Prostate gland (tissue), 2 donors: ENCODE measurements around the gene NPLOC4. TPM values are rescaled to one million over a fixed set of nuclear protein-coding genes. Genes with fewer than 3 reads are reported as not detected.

Source experiments
- DNase-seq: peaks from one replicate; pipeline ENCODE4 v3.0.0-alpha.2; 2019; ENCODE audit warnings: low spot score
- H3K27ac ChIP-seq, 2 donors: fragments of 200-600 bp; sonication (generic); 2 replicates each; pipeline ENCODE4 v1.5.1; 2017 to 2019
- H3K27me3 ChIP-seq: fragments of 200-600 bp; sonication (generic); replicated peaks from 2 replicates; pipeline ENCODE4 v1.5.1; 2019; ENCODE audit not compliant: insufficient read depth
- H3K36me3 ChIP-seq, 2 donors: fragments of 200-600 bp; sonication (generic); 1 replicate in 1 of 2; 2 replicates in 1 of 2; pipeline versions ENCODE4 v1.5.1 to v1.8.1; 2017 to 2019
- H3K4me1 ChIP-seq: fragments of 200-600 bp; sonication (generic); replicated peaks from 2 replicates; pipeline ENCODE4 v1.5.1; 2019
- H3K4me3 ChIP-seq, 2 donors: fragments of 200-600 bp; sonication (generic); 2 replicates each; pipeline ENCODE4 v1.5.1; 2017 to 2019
- H3K9me3 ChIP-seq: fragments of 200-600 bp; sonication (generic); 2 replicates; pipeline ENCODE4 v1.5.1; 2017
- POLR2A ChIP-seq: fragments of 450-650 bp; IDR thresholded peaks from one replicate; pipeline ENCODE4 v1.6.1; 2016; ENCODE audit warnings: antibody characterized with exemption, mild to moderate bottlenecking
- POLR2AphosphoS5 ChIP-seq: sonication (generic); formaldehyde crosslinking; IDR thresholded peaks from one replicate; pipeline ENCODE4 v1.6.1; 2017; ENCODE audit warnings: antibody characterized with exemption
- WGBS: methylation state at CpG from one replicate; pipeline ENCODE4 v1.1.5; 2018; 5-methylcytosine and 5-hydroxymethylcytosine counted together
- intact Hi-C: fragments of 100-400 bp; cut with DNase I; formaldehyde crosslinking; loops from one replicate; pipeline ENCODE4 v1.14.2; 2022
- total RNA-seq, 2 donors: library from RNA; depleted of rRNA; stranded (reverse); fragments of >200 nt; gene quantifications; one replicate each; pipeline ENCODE4 v1.1.0, GENCODE V29; 2016
- TF ChIP-seq, protein P1 (sequence below), 4 experiments: fragments of 200-600 bp in 2 of 4; fragments of 450-650 bp in 2 of 4; sonication (generic) in 2 of 4; IDR thresholded peaks; 1 replicate in 3 of 4; 2 replicates in 1 of 4; pipeline ENCODE4 v1.5.1; 2016 to 2019; ENCODE audit warnings: antibody characterized with exemption in 4 of 4, mild to moderate bottlenecking in 2 of 4, moderate library complexity in 2 of 4

NPLOC4 gene
- total RNA-seq, 2 donors from 2014 or later = 40.1 to 84.8 TPM

DNA sequence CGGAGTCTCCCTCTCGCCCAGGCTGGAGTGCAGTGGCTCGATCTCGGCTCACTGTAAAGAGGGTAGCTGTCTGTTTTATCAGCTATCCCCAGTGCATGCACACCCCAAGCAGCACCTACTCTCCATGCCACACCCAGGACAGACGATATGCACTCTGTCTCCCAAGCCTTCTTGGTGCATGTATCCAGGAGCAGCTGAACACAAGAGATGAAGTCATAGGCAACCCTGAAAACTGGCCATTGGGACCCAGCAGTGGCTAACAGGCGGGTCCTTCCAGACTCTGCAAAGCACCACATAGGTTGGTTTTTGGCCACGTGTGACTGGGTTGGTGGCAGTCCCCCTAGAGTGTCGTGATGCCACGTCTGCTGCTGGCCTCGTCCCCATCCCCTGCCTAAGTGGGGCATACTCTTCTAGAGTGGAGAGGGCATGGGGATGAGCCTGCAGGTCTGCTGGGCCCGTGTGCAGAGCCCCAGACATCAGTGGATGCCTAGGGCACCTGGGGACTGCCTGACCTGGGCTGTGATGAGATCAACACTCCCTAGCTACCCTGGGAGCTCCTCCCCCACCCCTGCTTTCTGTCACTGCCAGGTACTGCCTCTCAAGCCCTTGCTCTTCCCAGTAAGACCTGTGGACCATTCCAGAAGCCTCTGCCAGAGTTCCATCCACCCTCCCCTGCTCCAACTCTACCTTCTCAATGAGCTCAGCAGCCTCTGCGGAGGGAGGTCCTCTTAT, 10.1 kb upstream of the NPLOC4 start:
- TF ChIP-seq, protein P1, sequence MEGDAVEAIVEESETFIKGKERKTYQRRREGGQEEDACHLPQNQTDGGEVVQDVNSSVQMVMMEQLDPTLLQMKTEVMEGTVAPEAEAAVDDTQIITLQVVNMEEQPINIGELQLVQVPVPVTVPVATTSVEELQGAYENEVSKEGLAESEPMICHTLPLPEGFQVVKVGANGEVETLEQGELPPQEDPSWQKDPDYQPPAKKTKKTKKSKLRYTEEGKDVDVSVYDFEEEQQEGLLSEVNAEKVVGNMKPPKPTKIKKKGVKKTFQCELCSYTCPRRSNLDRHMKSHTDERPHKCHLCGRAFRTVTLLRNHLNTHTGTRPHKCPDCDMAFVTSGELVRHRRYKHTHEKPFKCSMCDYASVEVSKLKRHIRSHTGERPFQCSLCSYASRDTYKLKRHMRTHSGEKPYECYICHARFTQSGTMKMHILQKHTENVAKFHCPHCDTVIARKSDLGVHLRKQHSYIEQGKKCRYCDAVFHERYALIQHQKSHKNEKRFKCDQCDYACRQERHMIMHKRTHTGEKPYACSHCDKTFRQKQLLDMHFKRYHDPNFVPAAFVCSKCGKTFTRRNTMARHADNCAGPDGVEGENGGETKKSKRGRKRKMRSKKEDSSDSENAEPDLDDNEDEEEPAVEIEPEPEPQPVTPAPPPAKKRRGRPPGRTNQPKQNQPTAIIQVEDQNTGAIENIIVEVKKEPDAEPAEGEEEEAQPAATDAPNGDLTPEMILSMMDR (IDR thresholded peaks at IDR 0.05) = no peak
- TF ChIP-seq POLR2A (no peak), POLR2AphosphoS5 (no peak)
- no peak overlapping the region for H3K27ac ChIP-seq
- peaks cover 15% of the 10 kb centered on the region for H3K27me3 ChIP-seq
- no peaks in the 10 kb centered on the region for H3K9me3 ChIP-seq
- H3K4me1 ChIP-seq = no peaks in the 10 kb centered on the region
- intact Hi-C loops = no loop called here
- H3K4me3 ChIP-seq = no peak overlapping the region
- DNase-seq = no peak
- no peaks in the 10 kb centered on the region for H3K36me3 ChIP-seq
- 71% methylated on average over 12 of the region's 12 CpGs for WGBS

DNA sequence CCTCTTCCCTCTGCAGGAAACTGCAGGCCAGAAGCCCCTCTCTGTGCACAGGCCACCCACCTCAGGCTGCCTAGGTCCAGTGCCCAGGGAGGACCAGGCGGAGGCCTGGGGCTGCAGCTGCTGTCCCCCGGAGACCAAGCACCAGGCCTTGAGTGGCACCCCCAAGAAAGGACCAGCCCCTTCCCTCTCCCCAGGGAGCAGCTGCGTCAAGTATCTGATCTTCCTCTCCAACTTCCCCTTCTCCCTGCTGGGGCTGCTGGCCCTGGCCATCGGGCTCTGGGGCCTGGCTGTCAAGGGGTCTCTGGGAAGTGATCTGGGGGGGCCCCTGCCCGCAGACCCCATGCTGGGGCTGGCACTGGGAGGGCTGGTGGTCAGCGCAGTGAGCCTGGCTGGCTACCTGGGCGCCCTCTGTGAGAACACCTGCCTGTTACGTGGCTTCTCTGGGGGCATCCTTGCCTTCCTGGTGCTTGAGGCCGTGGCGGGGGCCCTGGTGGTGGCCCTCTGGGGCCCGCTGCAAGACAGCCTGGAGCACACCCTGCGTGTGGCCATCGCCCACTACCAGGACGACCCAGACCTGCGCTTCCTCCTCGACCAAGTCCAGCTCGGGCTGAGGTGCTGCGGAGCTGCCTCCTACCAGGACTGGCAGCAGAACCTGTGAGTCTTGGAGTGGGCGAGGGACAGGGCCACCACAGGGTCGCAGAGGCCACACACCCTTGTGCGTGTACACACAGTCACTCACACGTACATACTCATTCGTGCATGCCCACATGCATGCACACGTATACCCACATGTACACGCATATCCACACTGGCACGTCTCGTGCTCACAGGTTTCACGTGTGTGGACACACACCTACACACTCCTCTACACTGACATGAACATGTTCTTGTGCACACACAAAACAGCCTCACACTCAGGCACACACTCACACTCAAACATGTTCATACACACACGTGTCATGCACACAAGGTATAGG, 8.4 kb upstream of the NPLOC4 start:
- no peak for DNase-seq
- peaks cover 15% of the 10 kb centered on the region for H3K27me3 ChIP-seq
- no peaks in the 10 kb centered on the region for H3K4me1 ChIP-seq
- no peaks in the 10 kb centered on the region for H3K36me3 ChIP-seq
- H3K27ac ChIP-seq = no peak overlapping the region
- intact Hi-C loops = no loop called here
- no peak overlapping the region for H3K4me3 ChIP-seq
- WGBS = 91% methylated on average over 29 of the region's 29 CpGs
- H3K9me3 ChIP-seq = no peaks in the 10 kb centered on the region
- no peak for TF ChIP-seq POLR2A
- no peak for TF ChIP-seq POLR2AphosphoS5
- TF ChIP-seq, protein P1 (IDR thresholded peaks at IDR 0.05) = no peak

DNA sequence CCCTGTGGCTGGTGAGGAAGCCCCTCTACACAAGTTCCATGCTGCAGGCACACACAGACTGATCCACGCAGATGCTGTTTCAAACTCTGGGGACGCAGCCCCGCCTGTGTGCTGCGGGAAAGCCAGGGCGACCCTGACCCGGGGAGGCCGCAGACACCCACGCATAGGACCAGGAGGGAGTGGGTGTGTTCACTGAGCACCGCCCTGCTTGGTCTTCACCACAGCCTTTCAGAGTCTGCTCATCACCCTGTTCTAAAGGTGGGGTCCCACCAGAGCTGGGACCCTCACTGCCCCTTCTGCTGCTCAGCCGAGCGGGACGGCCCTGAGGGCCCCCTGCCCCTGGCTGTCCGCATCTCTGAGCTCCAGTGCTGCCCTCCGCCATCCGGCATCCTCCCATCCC, 7.6 kb upstream of the NPLOC4 start:
- Histone ChIP-seq H3K9me3 (no peaks in the 10 kb centered on the region), H3K36me3 (no peaks in the 10 kb centered on the region), H3K4me1 (no peaks in the 10 kb centered on the region), H3K4me3 (no peak overlapping the region), H3K27ac (no peak overlapping the region), H3K27me3 (peaks cover 15% of the 10 kb centered on the region)
- intact Hi-C loops = no loop called here
- DNase-seq = no peak
- TF ChIP-seq, protein P1 (IDR thresholded peaks at IDR 0.05) = no peak
- TF ChIP-seq POLR2A (no peak), POLR2AphosphoS5 (no peak)
- 93% methylated on average over 15 of the region's 15 CpGs for WGBS

DNA sequence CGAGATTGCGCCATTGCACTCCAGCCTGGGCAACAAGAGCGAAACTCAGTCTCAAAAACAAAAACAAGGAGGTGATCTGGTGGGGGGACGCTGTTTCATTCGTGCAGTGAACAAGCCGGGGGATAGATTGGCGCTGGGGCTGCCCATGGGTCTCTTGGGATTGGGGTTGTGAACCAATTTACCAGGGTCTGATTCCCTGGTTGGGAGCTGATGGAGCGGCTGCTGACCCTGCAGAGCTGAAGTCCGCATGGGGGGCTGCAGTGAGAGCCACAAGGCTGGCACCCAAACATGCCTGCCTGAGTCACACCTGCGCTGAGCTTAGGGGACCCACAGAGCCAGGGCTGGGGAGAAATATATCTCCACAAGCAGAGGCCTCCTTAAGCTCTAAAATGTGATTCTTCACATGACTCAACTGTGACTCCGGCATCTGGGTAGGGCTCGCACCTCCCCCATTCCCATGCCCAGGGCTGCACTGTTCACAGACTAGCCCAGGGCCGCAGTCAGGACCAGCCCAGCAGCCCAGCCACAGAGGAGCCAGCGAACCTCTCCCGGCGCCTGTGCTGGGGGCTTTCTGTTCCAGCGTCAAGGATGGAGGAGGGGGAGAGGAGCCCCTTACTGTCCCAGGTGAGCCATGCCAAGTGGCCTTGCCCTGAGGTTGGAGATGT, 5.0 kb upstream of the NPLOC4 start:
- intact Hi-C loops = no loop called here
- TF ChIP-seq, protein P1 (IDR thresholded peaks at IDR 0.05) = no peak
- TF ChIP-seq POLR2A (no peak), POLR2AphosphoS5 (no peak)
- Histone ChIP-seq H3K9me3 (no peaks in the 10 kb centered on the region), H3K4me1 (no peaks in the 10 kb centered on the region), H3K27me3 (no peaks in the 10 kb centered on the region), H3K27ac (no peak overlapping the region), H3K36me3 (no peaks in the 10 kb centered on the region), H3K4me3 (no peak overlapping the region)
- no peak for DNase-seq
- WGBS = 89% methylated on average over 17 of the region's 17 CpGs
